GM12891 (cell line): ENCODE results near the gene MAPRE3.

Experiments used
- POLR2A ChIP-seq: IDR thresholded peaks from 2 replicates; pipeline ENCODE4 v1.6.1; 2011; ENCODE audit warnings: low read depth, low read length, control low read depth
- POLR2AphosphoS5 ChIP-seq: IDR thresholded peaks from 2 replicates; pipeline ENCODE4 v1.6.1; 2011; ENCODE audit warnings: low read depth, low read length, control low read depth
- SPI1 ChIP-seq: IDR thresholded peaks from 2 replicates; pipeline ENCODE4 v1.6.1; 2011; ENCODE audit warnings: low read depth, low read length, control low read depth

GRCh38 chr2:26948800-26949199 lies 21.6 kb upstream of the MAPRE3 start:
- no peak for TF ChIP-seq SPI1
- TF ChIP-seq POLR2AphosphoS5 = no peak
- TF ChIP-seq POLR2A = no peak
